HG03342 (cell line): ENCODE data around the gene RBP7.
"Not testable (repeated sequence)": the region's sequence is repeated elsewhere in the genome, so short reads cannot be mapped to it uniquely, and the experiment has no call there.

Experiments used
- ATAC-seq: cut with Tn5 transposase; IDR thresholded peaks from one replicate; pipeline ENCODE4 v1.9.1; 2021; ENCODE audit warnings: mild to moderate bottlenecking, moderate library complexity; ENCODE audit not compliant: unreplicated experiment

Gene RBP7

DNA sequence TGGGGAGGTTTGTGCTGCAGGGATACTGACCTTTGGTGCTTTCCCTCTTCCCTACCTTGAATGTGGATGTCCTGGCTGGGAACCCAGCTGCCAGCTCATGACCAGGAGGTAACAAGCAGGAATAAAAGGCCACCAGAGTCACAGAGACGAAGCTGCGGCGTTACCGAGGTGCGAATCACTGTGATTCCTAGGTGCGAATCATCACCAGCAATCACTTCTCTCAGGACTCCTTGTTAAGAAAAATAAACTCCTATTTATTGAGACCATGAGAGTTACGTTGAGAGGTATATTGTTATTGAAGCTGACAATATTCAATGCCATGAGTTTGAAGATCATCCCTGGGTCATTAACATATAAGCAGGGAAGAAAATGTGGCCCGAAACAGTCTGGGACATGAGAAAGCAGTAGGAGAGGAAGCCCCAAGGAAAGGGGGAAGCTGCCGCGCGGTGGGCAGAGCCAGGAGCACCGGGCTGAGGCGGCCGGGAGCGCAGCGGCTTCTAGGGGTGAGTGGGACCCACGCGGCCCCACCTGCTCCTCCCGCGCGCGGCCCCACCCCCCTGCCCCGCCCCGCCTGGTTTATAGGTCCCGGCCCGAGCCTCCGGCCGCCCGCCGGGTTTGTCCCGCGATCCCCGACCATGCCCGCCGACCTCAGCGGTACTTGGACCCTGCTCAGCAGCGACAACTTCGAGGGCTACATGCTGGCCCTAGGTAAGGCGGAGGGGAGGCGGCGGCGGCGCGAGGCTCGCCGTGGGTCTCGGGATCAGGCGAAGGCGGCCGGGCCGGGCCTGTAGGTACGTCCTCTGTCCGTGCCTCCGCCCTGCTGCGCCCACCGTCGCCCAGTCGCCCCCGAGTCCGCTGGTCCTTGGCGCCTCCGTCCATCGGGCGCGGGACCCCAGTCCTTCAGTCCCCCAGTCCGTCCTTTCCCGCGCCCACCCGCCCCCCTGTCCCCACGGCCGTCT, at the start of gene RBP7:
Gene RBP7, plus strand, starts transcription at position 605 of the 959 bp plus-strand sequence. Its CDS starts 31 bp downstream, at position 636.
- no peak for ATAC-seq

DNA sequence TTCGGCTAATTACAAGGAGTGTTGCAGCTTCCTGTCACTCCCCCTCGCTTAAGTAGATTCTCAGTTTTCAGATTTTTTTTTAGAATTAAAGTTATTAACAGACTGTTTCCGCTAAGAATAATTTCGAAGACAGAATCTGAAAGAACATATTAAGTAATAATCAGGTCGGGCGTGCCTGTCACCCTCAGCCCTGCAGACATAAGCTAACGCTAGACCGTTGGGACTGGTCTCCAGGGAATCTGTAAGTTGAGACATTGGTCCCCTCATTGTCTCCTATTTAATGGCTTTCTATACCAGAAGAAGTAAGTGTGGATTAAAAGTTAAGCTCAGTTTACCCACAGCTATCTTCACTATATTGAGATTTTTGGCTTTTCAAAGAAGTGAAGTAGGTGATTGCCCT, 39.3 kb upstream of the RBP7 start:
- ATAC-seq = no peak

GRCh38 chr1:9960011-9960410, 37.0 kb upstream of the RBP7 start:
- no peak for ATAC-seq

DNA sequence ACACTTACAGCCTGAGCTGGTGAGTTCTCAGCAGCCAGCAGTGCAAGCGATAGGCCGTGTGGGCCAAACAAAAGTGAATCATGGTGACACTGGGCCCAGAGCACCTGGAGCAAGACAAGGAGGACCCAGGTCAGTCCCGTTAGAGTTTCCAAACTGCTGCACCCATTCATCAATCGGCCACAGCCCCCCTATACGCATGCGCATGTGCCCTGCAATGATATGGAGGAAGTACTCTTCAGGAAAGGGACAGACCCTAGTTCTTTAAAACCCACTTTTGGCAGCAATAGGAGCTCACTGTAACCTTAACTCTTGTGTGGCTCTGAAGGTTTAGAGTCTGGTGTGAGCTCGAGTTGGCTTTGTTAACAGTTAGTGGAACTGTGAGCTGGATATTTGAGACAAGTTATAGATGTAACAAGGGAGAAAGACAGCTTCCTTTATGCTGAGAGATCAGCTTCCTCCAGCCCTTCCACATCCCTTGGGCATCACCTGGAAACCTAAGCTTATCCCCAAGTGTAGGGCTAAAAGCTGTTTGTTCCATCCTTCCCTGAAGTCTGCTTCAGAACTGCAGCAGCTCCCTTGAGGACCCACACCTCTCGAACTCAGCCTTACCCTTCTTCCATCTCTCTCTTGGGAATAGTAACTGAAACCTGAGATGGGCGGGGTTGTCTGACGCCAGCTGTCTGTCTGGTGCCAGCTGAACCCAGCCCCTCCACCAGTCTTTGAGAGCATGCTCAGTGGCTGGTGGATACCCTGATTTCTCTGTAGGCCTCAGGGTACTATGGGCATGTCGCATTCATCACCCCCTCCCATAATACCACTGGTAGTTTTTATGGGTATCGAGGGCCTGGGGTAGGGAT, 36.1 kb upstream of the RBP7 start:
- no peak for ATAC-seq

GRCh38 chr1:9984253-9984652, 12.8 kb upstream of the RBP7 start:
- no peak for ATAC-seq

DNA sequence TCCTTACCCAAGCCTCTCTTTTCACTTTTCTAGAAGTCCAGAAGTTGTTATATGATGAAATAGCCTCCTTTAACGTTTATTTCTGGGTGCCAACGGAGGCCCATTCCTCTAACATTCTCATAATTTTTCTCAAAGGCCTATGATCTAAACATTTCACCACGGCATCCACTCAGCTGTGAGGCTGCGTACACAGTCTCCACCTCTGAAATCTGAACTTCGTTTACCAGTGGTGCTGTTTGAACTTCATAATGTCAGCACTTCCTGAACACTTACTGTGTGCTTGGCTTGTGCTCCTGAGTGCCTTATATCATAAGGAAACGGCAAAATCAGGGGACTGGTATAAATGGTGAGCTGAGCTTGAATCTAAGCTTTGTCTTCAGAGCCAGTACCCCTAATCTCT, 12.0 kb upstream of the RBP7 start:
- no peak for ATAC-seq

- no peak for ATAC-seq
Observed at GRCh38 chr1:9989773-9990172, 7.3 kb upstream of the RBP7 start.

- no peak for ATAC-seq
Observed at GRCh38 chr1:9990944-9991343, 6.1 kb upstream of the RBP7 start.

GRCh38 chr1:9992910-9993309, 4.1 kb upstream of the RBP7 start:
- ATAC-seq = no peak

DNA sequence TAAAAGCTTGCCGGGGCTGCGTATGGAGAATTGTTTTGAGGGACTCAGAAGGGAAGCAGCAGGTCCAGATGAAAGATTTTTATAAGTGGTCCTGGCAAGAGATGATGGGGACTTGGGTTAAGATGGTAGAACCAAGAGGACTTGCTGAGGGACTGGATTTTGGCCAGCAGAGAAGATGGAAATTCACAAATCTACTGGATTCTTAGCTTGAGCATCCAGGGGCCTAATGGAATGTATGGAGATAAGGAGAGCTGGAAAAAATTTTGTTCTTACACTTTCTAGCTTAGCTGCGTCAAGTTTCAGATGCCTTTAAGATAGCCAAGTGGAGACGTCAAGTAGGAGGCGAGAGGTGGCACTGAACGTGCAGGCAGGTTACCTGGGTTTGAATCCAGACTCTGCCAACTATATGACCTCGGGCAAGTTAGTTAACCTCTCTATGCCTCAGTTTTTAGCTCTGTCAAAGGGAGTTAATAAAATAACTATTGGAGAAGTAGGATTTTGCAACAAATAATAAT, 3.4 kb upstream of the RBP7 start:
- ATAC-seq = no peak

DNA sequence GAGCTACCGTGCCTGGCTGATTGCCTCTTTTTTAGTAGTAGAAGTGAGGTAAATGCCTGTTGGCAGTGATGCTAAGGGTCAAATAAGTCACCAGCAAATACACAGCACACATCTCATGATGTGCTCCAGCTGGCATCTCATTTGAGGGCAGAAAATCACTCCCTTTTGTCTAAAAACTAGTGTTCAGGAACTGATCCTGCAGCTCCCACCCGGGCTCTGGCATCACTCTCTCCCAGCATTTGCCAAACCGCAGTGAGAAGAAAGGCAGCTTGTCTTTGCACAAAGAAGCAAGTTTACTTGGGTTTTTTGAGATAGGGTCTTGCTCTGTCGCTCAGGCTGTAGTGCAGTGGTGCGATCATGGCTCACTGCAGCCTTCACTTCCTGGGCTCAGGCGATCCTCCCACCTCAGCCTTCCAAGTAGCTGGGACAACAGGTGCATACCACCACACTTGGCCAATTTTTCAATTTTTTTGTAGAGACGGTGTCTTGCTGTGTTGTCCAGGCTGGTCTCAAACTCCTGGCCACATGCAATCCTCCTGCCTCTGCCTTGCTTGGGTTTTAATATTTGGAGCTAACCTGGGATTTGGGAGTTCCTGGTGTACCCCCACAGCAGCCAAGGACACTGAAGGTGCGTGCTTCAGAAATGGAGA, 4.1 kb downstream of the RBP7 start:
- no peak for ATAC-seq

- ATAC-seq = not testable (repeated sequence)
Observed at GRCh38 chr1:10005248-10005647, 8.2 kb downstream of the RBP7 start.

DNA sequence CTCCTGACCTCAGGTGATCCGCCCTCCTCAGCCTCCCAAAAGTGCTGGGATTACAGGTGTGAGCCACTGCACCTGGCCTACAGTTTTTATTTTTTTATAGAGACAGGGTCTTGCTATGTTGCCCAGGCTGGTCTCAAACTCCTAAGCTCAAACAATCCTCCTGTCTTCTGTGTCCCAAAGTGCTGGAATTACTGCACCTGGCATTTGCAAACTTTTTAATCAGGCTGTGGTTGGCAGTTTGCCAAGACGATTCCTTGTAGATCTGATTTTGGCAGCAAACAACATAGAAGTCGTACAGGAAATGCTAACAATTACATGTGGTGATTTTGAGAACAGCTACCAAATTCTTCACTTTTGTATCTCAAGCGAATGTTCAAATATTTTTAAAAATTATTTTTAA, 10.1 kb downstream of the RBP7 start:
- ATAC-seq = no peak

DNA sequence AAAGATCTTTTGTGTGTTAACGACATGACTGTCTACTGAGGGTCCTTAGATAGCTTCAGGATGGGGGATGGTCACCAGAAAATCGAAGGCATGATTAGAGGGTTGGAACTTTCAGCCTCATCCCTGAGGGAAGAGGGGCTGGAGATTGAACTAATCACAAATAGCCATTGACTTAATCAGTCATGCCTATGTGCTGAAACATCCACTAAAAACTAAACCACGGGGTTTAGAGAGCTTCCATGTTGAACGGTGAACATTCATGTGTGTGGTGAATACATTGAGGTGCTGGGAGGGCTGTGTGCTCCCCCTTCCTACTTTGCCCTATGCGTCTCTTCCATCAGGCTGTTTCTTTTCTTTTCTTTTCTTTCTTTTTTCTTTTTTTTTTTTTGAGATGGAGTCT, 17.0 kb downstream of the RBP7 start:
- ATAC-seq = no peak

DNA sequence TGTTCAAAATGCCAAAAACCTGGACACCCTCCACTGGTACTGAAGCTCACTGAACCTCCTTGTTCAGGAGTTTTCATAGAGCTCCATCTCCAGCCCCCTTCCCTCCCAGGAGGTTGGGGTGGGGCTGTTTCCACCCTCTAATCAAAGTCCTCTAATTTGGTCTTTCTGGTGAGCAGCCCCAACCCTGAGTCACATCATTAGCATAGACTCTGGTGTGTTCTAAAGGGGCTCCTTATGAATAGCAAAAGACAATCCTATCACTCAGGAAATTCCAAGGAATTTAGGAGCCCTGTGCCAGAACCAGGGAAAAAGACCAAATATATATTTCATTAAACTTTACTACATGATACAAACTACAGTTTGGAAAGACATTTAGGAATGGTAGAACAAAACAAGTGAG, 22.5 kb downstream of the RBP7 start:
- no peak for ATAC-seq

GRCh38 chr1:10020086-10020485, 23.1 kb downstream of the RBP7 start:
- no peak for ATAC-seq

GRCh38 chr1:10020678-10021077, 23.6 kb downstream of the RBP7 start:
- not testable (repeated sequence) for ATAC-seq

- ATAC-seq = not testable (repeated sequence)
Observed at GRCh38 chr1:10021992-10022391, 25.0 kb downstream of the RBP7 start.

GRCh38 chr1:10022656-10023055, 25.6 kb downstream of the RBP7 start:
- no peak for ATAC-seq

- no peak for ATAC-seq
Observed at GRCh38 chr1:10025354-10025753, 28.3 kb downstream of the RBP7 start.

DNA sequence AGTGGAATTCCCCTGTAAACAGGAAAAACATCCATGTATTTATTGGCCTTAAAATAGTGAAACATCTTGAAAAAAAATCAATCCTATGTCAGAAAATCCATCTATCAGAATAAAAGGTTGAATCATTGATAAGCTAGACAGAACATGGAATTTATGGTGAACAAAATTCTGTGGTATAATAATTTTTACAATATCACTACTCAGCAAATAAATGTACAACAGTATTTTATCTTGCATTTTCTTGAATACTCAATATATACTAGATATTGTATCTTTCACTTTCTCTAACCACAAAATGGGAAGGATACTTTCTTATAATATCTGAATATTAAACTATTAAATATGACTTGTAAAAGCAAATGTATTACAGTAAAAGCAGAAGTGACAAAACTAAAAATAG, 30.0 kb downstream of the RBP7 start:
- no peak for ATAC-seq
